ENCODE data around the gene FAAP20.

DNA sequence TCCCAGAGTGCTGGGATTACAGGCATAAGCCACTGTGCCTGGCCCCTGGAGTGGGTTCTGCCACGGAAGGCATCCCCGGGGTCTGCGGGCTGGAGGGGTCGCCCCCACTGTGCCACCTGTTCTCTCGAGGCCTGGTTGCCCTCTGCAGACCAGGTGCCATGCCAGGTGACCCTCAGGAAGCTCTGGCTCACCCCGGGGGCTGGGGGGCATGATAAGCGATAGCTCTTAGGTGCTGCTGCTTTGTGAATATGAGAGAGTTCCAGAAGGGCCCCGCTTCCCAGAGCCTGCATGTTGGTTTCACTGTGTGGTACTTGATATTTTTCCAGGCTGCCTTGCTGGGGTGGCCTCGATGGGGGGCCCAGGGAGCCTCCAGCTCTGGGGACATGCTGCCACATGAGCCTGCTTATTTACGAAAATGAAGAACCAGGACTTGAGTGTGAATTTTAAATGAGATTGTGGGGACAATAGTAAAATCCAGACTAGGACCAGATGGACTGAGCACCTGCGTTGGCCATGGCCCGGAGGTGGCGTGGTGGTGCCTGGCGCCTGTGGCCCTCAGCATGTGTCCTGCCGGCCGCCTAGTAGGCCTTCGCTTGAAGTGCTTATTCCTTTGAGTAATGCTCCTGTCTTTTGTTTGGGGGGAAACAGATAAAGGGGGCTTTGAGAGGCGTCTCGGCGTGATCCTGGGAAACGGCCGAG is 40.9 kb upstream of the FAAP20 start:
- TF ChIP-seq CTCF (IDR thresholded peaks at IDR 0.05) (no peak), POLR2A (IDR thresholded peaks at IDR 0.05) (no peak)

All from Peyer's patch (tissue), 4 donors.